NCI-H1930 (cell line): ENCODE measurements around the gene SIM1.

Experiments
- DNase-seq, 2 experiments: peaks; one replicate each; lab custom pipeline; 2025; lab: John Stamatoyannopoulos, UW

SIM1 gene

DNA sequence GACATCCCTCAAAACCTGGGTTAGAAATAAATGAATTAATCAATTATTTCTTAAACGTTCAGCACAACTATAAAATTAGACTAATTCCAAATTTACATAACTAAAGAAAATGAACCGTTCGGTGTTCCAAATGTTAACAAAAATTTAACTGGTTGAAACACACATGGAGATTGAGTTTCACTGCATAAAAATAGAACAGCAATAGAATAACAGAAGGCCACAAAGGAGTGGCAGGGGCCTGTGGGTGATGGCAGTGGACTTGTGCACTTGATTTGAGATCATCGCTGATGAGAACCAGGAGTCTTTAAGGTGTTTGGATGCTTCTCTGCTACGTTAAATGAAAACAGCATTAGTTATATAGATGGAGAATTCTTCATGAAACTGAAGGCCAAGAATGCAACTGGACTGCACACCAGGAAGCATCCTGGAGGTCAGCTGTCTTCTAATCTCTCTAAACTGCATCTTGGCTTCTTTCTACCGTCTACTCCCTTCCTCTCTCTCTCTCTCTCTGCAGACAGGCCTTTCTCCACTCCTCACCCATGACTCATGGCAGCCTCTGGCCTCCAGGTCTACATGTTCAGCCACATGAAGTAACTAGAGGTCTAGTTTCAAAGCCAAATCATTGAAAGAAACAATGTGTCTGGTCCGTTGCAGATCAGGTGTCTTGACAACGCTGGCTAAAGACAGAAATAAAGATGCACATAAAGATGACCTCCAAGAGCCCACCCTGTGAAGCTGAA, 111.3 kb downstream of the SIM1 start:
- no peak for DNase-seq

DNA sequence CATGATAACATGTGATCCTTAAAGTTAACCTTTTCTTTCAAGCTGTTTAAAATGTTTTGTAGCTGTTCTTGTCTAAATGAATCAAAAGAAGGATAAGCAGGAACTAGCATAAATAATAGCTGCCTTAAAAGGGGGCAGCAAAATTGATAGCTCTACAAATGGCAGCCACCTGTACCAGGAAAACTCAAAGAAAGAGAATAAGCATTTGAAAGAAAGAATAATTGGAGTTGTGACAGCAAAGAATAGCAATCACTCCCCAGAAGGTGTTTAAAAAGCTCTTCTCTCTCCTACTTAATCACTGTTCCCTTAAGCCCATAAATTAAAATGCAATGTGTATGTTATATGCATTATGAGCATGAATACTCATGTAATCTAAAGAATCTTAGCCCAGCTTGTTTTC, 114.6 kb downstream of the SIM1 start:
- no peak for DNase-seq

DNA sequence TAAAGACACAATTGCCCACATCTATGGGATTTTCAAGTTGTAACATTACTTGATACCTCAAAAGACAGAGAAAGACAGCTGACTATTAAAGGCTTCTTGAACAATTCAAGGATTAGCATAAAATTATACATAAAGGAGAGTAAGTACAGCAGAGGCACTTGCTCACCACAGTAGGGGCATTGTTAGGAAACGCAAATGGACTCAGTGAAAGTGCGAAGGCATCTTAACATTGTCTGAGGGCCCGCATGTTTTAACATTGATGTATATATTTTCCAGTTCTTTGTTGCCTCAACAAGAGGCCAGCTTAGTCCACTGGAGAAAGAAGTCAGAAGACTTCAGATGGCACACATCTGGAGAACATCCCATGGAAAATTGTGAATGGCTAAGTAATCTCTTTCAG, 115.4 kb downstream of the SIM1 start:
- no peak for DNase-seq

DNA sequence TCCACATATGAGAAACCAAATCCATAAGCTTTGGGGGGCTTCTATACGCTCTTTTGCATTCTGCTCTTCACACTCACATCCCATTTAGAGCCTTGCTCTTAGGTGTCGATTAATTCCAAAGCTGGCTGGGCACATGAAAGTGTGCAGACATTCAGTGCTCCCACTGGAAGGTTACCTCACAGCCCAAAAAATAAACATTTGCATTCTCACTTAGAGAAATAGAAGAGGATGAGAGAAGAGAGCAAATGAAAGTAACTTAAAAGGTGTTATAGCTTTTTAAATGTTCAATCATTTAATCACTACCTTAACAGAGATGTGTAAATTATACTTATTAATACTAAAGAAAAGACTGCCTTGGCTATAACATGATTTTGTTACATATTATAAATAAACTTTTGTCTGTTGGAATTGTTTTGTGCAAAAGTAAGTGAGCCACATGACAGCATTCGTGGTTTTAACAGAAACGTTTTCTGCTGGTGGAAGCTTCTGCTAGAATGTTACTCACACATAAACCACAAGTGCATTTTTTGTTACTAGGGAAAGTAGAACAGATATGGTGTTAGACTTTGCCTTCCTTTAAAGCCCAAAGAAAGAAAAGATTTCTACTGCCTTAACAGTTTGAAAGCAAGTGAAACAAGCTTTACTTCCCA, 116.7 kb downstream of the SIM1 start:
- DNase-seq: no peak

DNA sequence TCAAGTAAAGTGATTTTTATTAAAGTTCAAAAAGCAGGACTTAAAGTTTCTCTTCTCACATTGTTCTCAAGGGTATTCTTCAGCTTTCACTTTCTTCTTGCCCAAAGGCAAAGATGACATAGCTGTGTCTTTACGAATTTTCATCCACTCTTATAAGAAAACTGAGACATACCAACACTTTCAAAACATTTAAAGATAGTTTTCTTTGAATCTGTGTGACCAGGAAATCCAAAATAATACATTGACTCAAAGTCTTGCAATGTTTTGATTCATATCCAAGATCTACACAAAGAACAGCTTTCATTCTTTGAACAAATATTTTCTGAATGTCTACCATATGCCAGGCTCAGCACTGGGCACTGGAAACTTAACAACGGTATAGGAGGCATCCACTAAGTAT, 117.9 kb downstream of the SIM1 start:
- no peak for DNase-seq

DNA sequence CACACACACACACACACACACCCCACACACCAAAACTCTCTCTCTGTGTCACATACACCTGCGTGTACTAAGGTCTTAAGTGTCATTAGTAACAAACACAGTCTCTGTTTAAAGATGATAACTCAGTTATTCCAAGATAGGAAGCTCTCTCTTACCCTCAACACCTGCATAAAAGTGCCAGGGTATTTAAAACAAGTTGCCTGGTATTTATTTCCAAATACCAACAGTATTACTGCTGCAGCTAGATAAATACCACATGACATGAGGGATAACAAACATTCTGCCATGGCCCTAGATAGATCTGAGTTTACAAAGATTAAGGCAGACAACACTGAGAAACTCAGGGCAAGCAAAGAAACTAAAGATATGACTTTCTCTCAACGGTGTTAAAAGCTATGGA, 118.5 kb downstream of the SIM1 start:
- DNase-seq: no peak

DNA sequence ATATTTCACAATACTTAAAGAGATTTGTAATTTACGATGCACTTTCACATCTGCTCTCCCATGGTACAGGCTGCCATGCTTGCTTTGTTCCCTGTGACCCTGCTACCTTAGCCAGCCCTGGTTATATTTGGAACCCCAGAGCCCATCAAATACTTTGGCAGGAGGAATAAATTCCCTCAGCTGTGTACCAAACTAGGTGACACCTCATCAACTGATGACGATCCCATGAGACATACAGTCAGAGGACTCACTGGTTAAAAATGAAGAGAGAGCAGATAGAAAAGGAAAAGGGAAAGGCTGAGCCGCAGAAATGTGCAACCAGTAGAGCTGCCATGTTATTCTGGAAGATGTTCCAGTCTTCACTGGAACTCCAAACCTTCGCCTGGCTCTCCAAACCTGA, 120.0 kb downstream of the SIM1 start:
- DNase-seq: no peak

DNA sequence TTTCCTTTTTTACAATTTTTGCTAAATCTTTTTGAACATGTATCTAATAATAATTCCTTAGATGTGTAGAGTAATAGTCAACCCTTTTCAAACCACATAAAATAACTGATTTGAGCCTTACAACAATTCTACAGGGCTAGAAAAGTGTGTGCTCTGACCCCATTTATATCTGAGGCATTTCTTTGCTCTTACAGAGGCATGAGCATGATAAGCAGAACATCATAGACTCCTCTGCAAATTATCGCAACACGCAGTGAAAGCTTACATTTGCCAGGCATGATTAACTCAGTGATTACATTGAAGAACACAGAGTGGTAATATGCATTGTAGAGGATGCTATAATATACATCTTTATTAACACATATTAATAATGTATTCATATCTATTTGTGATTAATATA, 120.4 kb downstream of the SIM1 start:
- no peak for DNase-seq

DNA sequence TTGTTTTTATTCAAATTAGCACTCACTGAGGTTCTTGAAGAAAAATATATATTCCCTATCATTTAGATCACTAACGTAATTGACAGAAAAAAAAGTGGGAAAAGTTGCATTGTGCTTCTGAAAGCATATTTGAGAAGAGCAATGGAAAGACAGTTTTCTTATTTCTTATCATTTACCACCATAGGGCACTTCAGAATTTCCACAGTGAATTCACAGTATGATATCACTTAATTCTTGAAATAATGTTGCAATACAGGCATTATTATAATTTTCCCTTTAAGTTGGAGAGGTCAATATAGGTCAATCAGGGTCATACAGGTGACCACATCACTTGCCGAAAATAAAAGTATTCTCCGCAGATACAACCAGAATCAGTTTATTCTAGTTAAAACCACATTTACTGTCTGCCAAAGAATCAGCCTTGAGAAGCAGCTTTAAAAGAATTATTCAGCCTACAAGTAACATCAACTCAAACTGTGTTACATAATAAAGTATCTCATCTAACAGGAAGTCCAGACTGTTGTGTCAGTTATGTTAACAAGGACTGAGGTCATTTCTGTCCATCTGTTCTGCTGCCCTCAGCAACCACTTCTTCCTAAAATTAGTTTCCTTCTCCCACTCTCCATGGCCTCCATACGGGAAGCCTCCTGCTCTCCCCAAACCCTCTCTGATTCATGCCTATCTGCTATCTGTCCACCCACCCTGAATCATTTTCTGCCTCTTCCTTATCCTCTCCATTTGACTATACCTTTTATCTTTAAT, 121.2 kb downstream of the SIM1 start:
- DNase-seq: no peak

DNA sequence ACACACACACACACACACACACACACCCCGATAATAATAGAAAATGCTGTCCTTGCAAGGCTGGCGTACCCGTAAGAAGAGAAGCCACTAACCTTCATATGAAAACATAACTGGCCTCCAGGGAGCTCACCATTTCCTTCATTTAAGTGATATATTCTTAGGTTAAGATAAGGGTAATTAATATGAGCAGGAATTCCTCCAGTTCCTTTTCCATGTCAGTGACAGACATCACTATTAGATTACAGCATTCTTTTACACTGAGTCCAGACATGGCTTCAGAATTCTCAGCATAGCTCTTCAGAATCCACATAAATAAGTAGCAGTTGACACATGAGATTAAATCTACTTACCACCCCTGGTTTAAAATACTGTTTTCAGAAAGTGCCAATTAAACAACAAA, 121.9 kb downstream of the SIM1 start:
- DNase-seq: no peak

DNA sequence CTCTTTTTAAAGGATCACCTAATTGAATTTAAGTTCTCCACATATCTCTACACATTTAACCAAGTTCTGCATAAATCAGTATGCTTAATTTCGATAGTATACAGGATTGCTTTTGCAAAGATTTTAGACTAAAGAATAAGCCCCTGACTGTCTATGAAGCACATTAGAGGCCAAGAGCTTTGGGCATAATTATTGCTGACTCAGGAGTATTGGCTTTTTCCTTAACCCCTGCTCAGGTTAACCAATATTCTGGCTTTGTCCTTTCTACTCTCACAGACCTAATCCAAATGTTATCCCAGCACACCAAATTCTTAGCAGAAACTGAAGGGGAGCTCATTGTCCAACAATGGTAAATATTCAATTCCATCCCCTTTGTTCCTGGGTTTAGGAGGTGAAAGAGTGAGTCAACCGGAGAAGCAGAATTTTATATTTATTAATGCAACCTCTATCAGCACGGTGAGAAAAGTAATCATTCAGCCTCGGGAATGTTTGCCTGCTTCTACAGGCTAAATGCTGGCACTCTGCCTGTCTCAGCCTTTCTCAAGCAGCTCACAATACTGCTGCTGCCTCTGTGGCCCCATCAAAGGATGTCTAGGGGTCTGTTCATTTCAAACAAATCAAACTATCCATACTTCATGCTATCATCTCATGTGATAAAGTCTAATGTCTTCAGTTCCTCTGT, 125.0 kb downstream of the SIM1 start:
- DNase-seq: no peak

DNA sequence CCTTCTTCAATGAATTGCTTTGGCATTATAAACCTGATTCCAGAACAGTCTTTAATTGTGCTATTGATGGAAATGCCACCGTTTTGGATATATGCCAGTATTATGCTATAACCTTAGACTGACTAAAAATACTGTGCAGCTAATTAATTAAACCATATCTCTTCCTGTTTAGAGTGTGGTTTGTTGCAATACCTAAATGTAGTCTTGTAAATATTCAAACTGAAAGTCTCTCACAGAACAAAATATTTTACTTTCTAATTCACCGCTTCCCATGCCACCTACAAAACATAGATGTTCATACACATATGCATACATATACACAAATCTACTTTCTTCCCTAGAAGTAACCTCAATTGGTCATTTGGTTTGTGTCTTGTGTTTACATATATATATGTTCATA, 126.6 kb downstream of the SIM1 start:
- DNase-seq: no peak

DNA sequence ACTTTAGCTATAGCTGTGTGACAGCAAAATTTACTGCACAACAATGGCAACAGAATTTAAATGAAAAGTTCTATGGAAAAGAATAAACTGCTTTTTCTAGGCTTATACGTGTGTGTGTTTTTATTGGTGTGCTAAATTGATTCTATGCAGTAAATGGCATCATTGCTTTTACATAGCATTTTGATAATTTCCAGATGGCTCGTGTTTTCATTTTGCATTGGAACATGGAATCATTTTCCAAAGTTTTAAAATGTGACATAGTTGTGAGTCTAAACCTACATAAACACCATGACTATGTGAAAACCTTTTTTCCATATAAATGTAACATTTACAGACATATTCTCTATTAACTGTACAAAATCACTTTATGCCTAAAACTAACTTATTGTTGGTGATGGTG, 127.8 kb downstream of the SIM1 start:
- no peak for DNase-seq

DNA sequence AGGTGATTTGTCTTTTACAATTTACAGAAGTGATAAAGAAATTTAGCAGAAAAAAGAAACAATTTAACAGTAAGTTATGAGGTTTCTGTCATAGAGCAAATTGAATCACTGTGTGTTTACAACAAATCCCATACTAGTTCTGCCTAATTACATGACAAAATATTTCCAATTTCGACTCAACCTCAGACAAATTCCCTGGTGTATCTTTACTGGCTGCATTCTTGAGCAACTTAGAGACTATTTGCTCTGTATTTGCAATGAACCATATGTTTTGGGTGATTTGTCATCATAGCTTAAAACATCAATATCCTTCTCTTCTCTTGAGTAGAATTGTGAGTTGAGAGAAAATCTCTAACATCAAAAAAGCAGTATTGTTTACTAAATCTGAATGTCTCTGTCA, 128.7 kb downstream of the SIM1 start:
- DNase-seq: no peak
